ENCODE data around the gene IQGAP2. TPM values are rescaled to one million over a fixed set of nuclear protein-coding genes. Genes with fewer than 3 reads are reported as not detected.

The IQGAP2 gene
- total RNA-seq, 4 donors from 2014 or later = 3.5 to 18.5 (median 13.7) TPM

GRCh38 chr5:76482984-76483383, 79.9 kb downstream of the IQGAP2 start:
- TF ChIP-seq, protein P1, sequence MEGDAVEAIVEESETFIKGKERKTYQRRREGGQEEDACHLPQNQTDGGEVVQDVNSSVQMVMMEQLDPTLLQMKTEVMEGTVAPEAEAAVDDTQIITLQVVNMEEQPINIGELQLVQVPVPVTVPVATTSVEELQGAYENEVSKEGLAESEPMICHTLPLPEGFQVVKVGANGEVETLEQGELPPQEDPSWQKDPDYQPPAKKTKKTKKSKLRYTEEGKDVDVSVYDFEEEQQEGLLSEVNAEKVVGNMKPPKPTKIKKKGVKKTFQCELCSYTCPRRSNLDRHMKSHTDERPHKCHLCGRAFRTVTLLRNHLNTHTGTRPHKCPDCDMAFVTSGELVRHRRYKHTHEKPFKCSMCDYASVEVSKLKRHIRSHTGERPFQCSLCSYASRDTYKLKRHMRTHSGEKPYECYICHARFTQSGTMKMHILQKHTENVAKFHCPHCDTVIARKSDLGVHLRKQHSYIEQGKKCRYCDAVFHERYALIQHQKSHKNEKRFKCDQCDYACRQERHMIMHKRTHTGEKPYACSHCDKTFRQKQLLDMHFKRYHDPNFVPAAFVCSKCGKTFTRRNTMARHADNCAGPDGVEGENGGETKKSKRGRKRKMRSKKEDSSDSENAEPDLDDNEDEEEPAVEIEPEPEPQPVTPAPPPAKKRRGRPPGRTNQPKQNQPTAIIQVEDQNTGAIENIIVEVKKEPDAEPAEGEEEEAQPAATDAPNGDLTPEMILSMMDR (IDR thresholded peaks at IDR 0.05) = no peak
- TF ChIP-seq POLR2A (IDR thresholded peaks at IDR 0.05) = no peak
- H3K4me3 ChIP-seq (ENCODE audit: low read depth, poor library complexity, severe bottlenecking) = no peak overlapping the region
- DNase-seq (ENCODE audit: low spot score in 2 of 2) = no peak
- intact Hi-C loops (cut with DNase I; ENCODE audit: low total_unique reads) = no loop called here
- WGBS, 2 donors = 75 to 83% methylated on average over 4 of the region's 4 CpGs

GRCh38 chr5:76483433-76483832, 80.3 kb downstream of the IQGAP2 start:
- WGBS, 2 donors = 88 to 93% methylated on average over 5 of the region's 5 CpGs
- TF ChIP-seq, protein P1 (IDR thresholded peaks at IDR 0.05) = no peak
- TF ChIP-seq POLR2A (IDR thresholded peaks at IDR 0.05) = no peak
- peak in 1 of 2 donors; percentile 25 for DNase-seq (ENCODE audit: low spot score in 2 of 2)
- no peak overlapping the region for H3K4me3 ChIP-seq (ENCODE audit: low read depth, poor library complexity, severe bottlenecking)
- intact Hi-C loops (cut with DNase I; ENCODE audit: low total_unique reads) = no loop called here

DNA sequence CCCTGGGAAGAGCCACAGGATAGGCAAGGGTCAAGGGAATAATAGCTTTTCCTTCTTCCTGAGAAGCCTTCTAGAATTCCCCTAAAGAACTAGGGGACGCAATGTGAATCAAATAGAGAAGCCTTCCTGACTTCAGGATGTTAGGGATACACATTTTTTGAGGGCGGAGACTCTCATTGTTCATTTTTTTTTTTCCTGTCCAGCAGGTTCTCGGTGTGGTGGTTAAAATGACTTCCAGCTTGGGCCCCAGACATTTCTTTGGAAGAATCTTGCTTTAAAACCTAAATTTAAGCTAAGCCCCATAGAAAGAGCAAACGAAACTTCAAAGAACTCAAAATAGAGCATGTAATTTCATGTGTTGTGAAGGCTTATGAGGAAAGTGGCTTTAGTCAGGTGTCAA, 80.8 kb downstream of the IQGAP2 start:
- no peak overlapping the region for H3K4me3 ChIP-seq (ENCODE audit: low read depth, poor library complexity, severe bottlenecking)
- intact Hi-C loops (cut with DNase I; ENCODE audit: low total_unique reads) = no loop called here
- no peak for DNase-seq (ENCODE audit: low spot score in 2 of 2)
- 65 to 69% methylated on average over 4 of the region's 4 CpGs for WGBS, 2 donors
- TF ChIP-seq, protein P1 (IDR thresholded peaks at IDR 0.05) = no peak
- TF ChIP-seq POLR2A (IDR thresholded peaks at IDR 0.05) = no peak

DNA sequence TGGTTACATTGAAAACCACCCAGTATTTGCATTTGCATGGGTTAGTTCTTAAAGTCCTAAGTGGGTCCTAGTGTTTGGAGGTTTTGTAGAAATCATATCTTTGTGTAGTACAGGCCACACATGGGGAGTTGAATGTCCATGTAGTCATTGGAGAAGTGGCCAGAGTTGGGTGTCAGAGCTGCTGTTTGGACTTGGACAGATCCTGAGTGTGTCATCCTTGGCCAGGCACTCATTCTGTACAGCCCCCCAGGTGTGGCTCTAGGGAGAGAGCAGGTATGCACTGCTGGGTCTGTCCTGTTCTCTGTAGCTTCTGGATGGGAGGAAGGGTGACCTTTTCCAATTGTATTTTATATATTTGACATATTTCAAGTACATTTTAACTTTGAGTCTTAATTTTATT, 82.4 kb downstream of the IQGAP2 start:
- no peak overlapping the region for H3K4me3 ChIP-seq (ENCODE audit: low read depth, poor library complexity, severe bottlenecking)
- peak in 1 of 2 donors; percentile 40 for DNase-seq (ENCODE audit: low spot score in 2 of 2)
- intact Hi-C loops (cut with DNase I; ENCODE audit: low total_unique reads) = no loop called here
- TF ChIP-seq POLR2A (IDR thresholded peaks at IDR 0.05) = no peak
- TF ChIP-seq, protein P1 (IDR thresholded peaks at IDR 0.05) = no peak

DNA sequence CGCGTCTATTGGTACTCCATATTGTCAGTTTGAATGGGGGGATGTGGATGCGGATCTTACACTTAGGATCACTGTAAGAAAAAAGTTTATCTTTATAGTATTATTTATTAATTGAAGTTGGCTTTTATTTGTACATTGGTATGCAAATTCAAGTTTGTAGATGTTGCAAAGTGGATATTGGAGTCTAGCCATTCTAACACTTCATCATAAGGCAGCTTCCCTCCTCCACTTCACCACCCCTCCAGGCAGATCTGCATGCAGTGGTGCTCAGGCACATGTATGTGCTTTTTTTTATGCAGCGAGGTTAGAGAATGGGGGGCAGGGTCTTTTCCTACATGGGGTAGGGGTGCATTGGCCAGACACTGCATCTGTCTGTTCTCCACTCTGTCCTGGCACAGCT, 84.3 kb downstream of the IQGAP2 start:
- intact Hi-C loops (cut with DNase I; ENCODE audit: low total_unique reads) = no loop called here
- WGBS, 2 donors = 94 to 97% methylated on average over 4 of the region's 4 CpGs

DNA sequence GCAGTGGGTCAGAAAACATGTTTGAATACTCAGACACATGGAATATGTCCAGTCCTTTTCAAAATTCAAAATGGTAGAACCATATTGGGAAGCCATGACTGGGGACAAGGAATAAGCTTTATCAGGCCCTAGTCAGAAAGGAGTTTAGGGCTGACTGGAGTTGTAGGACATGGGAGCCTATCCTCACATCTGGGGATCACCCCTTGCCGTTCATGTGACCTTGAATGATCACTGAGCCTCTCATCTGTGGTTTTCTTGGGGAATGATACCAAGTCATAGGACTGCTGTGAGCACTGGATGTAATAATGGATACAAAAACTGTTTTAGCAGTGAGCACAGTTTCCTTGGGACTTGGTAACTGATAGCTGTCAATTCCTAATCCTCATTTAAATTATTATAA, 84.7 kb downstream of the IQGAP2 start:
- TF ChIP-seq, protein P1 (IDR thresholded peaks at IDR 0.05) = no peak
- TF ChIP-seq POLR2A (IDR thresholded peaks at IDR 0.05) = no peak
- WGBS, 2 donors = 79 to 81% methylated on average over 1 of the region's 1 CpG

More for the DNA sequence above, 84.3 kb downstream of the IQGAP2 start:
- peak in 1 of 2 donors; percentile 25 for DNase-seq (ENCODE audit: low spot score in 2 of 2)
- TF ChIP-seq, protein P1 (IDR thresholded peaks at IDR 0.05) = no peak
- no peak for TF ChIP-seq POLR2A (IDR thresholded peaks at IDR 0.05)
- H3K4me3 ChIP-seq (ENCODE audit: low read depth, poor library complexity, severe bottlenecking) = no peak overlapping the region

More for the DNA sequence above, 84.7 kb downstream of the IQGAP2 start:
- intact Hi-C loops (cut with DNase I; ENCODE audit: low total_unique reads) = no loop called here
- no peak for DNase-seq (ENCODE audit: low spot score in 2 of 2)
- no peak overlapping the region for H3K4me3 ChIP-seq (ENCODE audit: low read depth, poor library complexity, severe bottlenecking)
